ENCODE measurements around the gene CCDC187.

- no peak for TF ChIP-seq POLR2A (IDR thresholded peaks at IDR 0.05)
- TF ChIP-seq, protein P1, sequence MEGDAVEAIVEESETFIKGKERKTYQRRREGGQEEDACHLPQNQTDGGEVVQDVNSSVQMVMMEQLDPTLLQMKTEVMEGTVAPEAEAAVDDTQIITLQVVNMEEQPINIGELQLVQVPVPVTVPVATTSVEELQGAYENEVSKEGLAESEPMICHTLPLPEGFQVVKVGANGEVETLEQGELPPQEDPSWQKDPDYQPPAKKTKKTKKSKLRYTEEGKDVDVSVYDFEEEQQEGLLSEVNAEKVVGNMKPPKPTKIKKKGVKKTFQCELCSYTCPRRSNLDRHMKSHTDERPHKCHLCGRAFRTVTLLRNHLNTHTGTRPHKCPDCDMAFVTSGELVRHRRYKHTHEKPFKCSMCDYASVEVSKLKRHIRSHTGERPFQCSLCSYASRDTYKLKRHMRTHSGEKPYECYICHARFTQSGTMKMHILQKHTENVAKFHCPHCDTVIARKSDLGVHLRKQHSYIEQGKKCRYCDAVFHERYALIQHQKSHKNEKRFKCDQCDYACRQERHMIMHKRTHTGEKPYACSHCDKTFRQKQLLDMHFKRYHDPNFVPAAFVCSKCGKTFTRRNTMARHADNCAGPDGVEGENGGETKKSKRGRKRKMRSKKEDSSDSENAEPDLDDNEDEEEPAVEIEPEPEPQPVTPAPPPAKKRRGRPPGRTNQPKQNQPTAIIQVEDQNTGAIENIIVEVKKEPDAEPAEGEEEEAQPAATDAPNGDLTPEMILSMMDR (IDR thresholded peaks at IDR 0.05), result no peak
- TF ChIP-seq POLR2AphosphoS5 (IDR thresholded peaks at IDR 0.05), result no peak
Observed at GRCh38 chr9:136348691-136349090, 44.8 kb upstream of the CCDC187 start.
